K562 (cell line): ENCODE measurements around the gene TIMM10. TPM values are rescaled to one million over a fixed set of nuclear protein-coding genes. Genes with fewer than 3 reads are reported as not detected.

Experiments
- ATF1 ChIP-seq, 2 experiments: fragments of 450-650 bp in 1 of 2; IDR thresholded peaks; 2 replicates each; pipeline ENCODE4 v1.6.1; 2016; ENCODE audit warnings: missing compliant biosample characterization in 1 of 2, missing genetic modification characterization in 1 of 2
- BACH1 ChIP-seq: fragments of 200-800 bp; sonication (Bioruptor generic); IDR thresholded peaks from 2 replicates; pipeline ENCODE4 v1.6.1; 2016; ENCODE audit warnings: missing genetic modification characterization, missing compliant biosample characterization
- CEBPZ ChIP-seq: fragments of 150-350 bp; IDR thresholded peaks from 2 replicates; pipeline ENCODE4 v1.6.1; 2014; ENCODE audit warnings: low read depth, mild to moderate bottlenecking, low read length, borderline replicate concordance
- DNMT1 ChIP-seq: fragments of 450-650 bp; IDR thresholded peaks from 2 replicates; pipeline ENCODE4 v1.6.1; 2016; ENCODE audit warnings: antibody characterized with exemption, mild to moderate bottlenecking
- EP400 ChIP-seq: fragments of 450-650 bp; IDR thresholded peaks from 2 replicates; pipeline ENCODE4 v1.6.1; 2017; ENCODE audit warnings: antibody characterized with exemption, mild to moderate bottlenecking, moderate library complexity
- ETV6 ChIP-seq, 3 experiments: fragments of 150-350 bp in 1 of 3; sonication (generic) in 1 of 3; formaldehyde crosslinking in 1 of 3; IDR thresholded peaks; 2 replicates each; pipeline versions ENCODE4 v1.6.1 to v1.8.0; 2014 to 2022; ENCODE audit warnings: borderline replicate concordance in 2 of 3, low read depth in 2 of 3, antibody characterized with exemption in 1 of 3, low read length in 1 of 3, mild to moderate bottlenecking in 1 of 3, missing genetic modification reagents in 1 of 3
- HNRNPH1 ChIP-seq: fragments of 200-400 bp; formaldehyde crosslinking; optimal IDR thresholded peaks from 2 replicates; pipeline ENCODE3; 2017; ENCODE audit warnings: low read depth, mild to moderate bottlenecking, low read length, moderate library complexity
- MAZ ChIP-seq, 2 experiments: fragments of 450-650 bp in 1 of 2; sonication (generic) in 1 of 2; formaldehyde crosslinking; IDR thresholded peaks in 1 of 2; conservative IDR thresholded peaks in 1 of 2; 2 replicates each; pipeline versions ENCODE4 v1.4.0 to v1.5.0; 2020; ENCODE audit warnings: mild to moderate bottlenecking in 1 of 2, missing genetic modification reagents in 1 of 2
- MXI1 ChIP-seq: IDR thresholded peaks from 2 replicates; pipeline ENCODE4 v1.6.1; 2011; ENCODE audit warnings: low read depth, mild to moderate bottlenecking, improper control_type of control experiment, low read length
- NFIX ChIP-seq: fragments of 250-450 bp; sonication (Bioruptor Pico); IDR thresholded peaks from 2 replicates; pipeline ENCODE4 v1.4.0; 2020; ENCODE audit warnings: low read depth, mild to moderate bottlenecking, moderate library complexity
- POLR3G ChIP-seq: IDR thresholded peaks from 2 replicates; pipeline ENCODE4 v1.6.1; 2011; ENCODE audit not compliant: insufficient read length, insufficient replicate concordance; ENCODE audit errors: extremely low read depth
- RAD21 ChIP-seq, 2 experiments: fragments of 250-450 bp in 1 of 2; fragments of 450-650 bp in 1 of 2; sonication (Bioruptor Pico) in 1 of 2; formaldehyde crosslinking in 1 of 2; IDR thresholded peaks in 1 of 2; conservative IDR thresholded peaks in 1 of 2; 2 replicates each; pipeline versions ENCODE4 v1.4.0 to v1.8.0; 2020 to 2022; ENCODE audit warnings: mild to moderate bottlenecking in 2 of 2, moderate library complexity in 1 of 2
- SNAPC5 ChIP-seq: fragments of 250-450 bp; sonication (Bioruptor Pico); IDR thresholded peaks from 2 replicates; pipeline ENCODE4 v1.8.0; 2021; ENCODE audit warnings: moderate library complexity, mild to moderate bottlenecking, inconsistent platforms
- ZBTB5 ChIP-seq: fragments of 450-650 bp; IDR thresholded peaks from 2 replicates; pipeline ENCODE4 v1.6.1; 2017; ENCODE audit warnings: antibody characterized with exemption
- ZNF518B ChIP-seq: fragments of 250-450 bp; sonication (Bioruptor Pico); IDR thresholded peaks from 2 replicates; pipeline ENCODE4 v1.5.0; 2021; ENCODE audit warnings: mild to moderate bottlenecking, moderate library complexity
- polyA plus RNA-seq, 8 experiments: library from polyadenylated mRNA; depleted of rRNA in 4 of 8; stranded (reverse) in 5 of 8; unstranded in 3 of 8; fragments of >200 nt; fragmentation: Nextera tagmentation in 2 of 8; fragmentation: Illumina TruSeq in 1 of 8; extraction: Ambion mirVana in 2 of 8; extraction: Trizol in 1 of 8; gene quantifications; 2 replicates each; pipeline versions ENCODE4 v1.2.1 to v1.2.3, GENCODE V29; 2011 to 2014; ENCODE audit warnings: inconsistent platforms in 1 of 8, missing spikeins in 1 of 8
- total RNA-seq, 7 experiments: library from RNA; depleted of rRNA in 6 of 7; stranded (reverse); fragments of >200 nt in 6 of 7; fragmentation: Illumina TruSeq in 2 of 7; extraction: Trizol in 2 of 7; gene quantifications; 2 replicates each; pipeline versions ENCODE4 v1.2.1 to v1.2.3, GENCODE V29; 2011 to 2021; ENCODE audit warnings: low replicate concordance in 1 of 7

TIMM10 gene
- total and polyA plus RNA-seq, 9 of the 15 experiments (the other 6 are each of a cell fraction or from before 2014, with no cell fraction given): 109 to 553 (median 172) TPM

GRCh38 chr11:57530596-57531507 lies at the start of gene TIMM10 (continued):
- TF ChIP-seq CEBPZ: no peak
- no peak for TF ChIP-seq ZBTB5
- no peak for TF ChIP-seq SNAPC5 (CRISPR knock-in tag)
- TF ChIP-seq ATF1 (CRISPR knock-in tag; IDR thresholded peaks at IDR 0.05): no peak
- peak; percentile 88 for TF ChIP-seq ATF1 (tag; IDR thresholded peaks at IDR 0.05)
- TF ChIP-seq NFIX (CRISPR knock-in tag): no peak
- TF ChIP-seq ETV6 (IDR thresholded peaks at IDR 0.05; ENCODE audit: borderline replicate concordance in 1 of 2, low read depth in 2 of 2, low read length in 1 of 2): peak; percentile 29 to 76; a peak in 3 of 4 replicates
- TF ChIP-seq ETV6 (CRISPR knock-in tag; IDR thresholded peaks at IDR 0.05; ENCODE audit: borderline replicate concordance): no peak
- TF ChIP-seq POLR3G: no peak
- TF ChIP-seq BACH1 (tag): no peak
- peak; percentile 53; the same call in 1 of the 2 replicates for TF ChIP-seq DNMT1
- peak; percentile 19 to 50; a peak in 3 of 4 replicates for TF ChIP-seq RAD21 (CRISPR knock-in tag; conservative IDR thresholded peaks at IDR 0.05 in 1 of 2, IDR thresholded peaks at IDR 0.05 in 1 of 2)
- no peak for TF ChIP-seq HNRNPH1
- TF ChIP-seq MXI1: peak; percentile 70; the same call in 1 of the 2 replicates
- TF ChIP-seq MAZ (CRISPR knock-in tag; conservative IDR thresholded peaks at IDR 0.05 in 1 of 2, IDR thresholded peaks at IDR 0.05 in 1 of 2): peak; percentile 9 to 37; a peak in 2 of 4 replicates
- no peak for TF ChIP-seq ZNF518B
- TF ChIP-seq EP400: peak; percentile 92
